BLaER1 treated with 17β-estradiol and CSF1 and Interleukin-3, amounts not matched to agents 10 nM and 100 nM (cell line): ENCODE results near the gene SUCLG2.

ENCODE experiments used
- H3K27ac ChIP-seq, 11 experiments: shearing (Covaris generic); formaldehyde crosslinking; 2 replicates each; pipeline ENCODE4 v1.8.1; 2022
- H3K27me3 ChIP-seq, 11 experiments: shearing (Covaris generic); formaldehyde crosslinking; 2 replicates each; pipeline ENCODE4 v1.8.1; 2022
- H3K36me3 ChIP-seq, 11 experiments: shearing (Covaris generic); formaldehyde crosslinking; 2 replicates each; pipeline ENCODE4 v1.8.1; 2022
- H3K4me1 ChIP-seq, 10 experiments: shearing (Covaris generic); formaldehyde crosslinking; 2 replicates each; pipeline ENCODE4 v1.8.1; 2022
- H3K4me2 ChIP-seq, 11 experiments: shearing (Covaris generic); formaldehyde crosslinking; 2 replicates each; pipeline ENCODE4 v1.8.1; 2022
- H3K4me3 ChIP-seq, 10 experiments: shearing (Covaris generic); formaldehyde crosslinking; 2 replicates each; pipeline ENCODE4 v1.8.1; 2022
- H3K9ac ChIP-seq, 11 experiments: shearing (Covaris generic); formaldehyde crosslinking; 2 replicates each; pipeline ENCODE4 v1.8.1; 2022
- H3K9me3 ChIP-seq, 11 experiments: shearing (Covaris generic); formaldehyde crosslinking; replicated peaks in 1 of 11; 2 replicates each; pipeline ENCODE4 v1.8.1; 2022
- H4K20me1 ChIP-seq, 11 experiments: shearing (Covaris generic); formaldehyde crosslinking; 2 replicates each; pipeline ENCODE4 v1.8.1; 2022
- Cebpa-rat ChIP-seq, 11 experiments: shearing (Covaris generic); IDR thresholded peaks; 2 replicates each; pipeline ENCODE4 v1.8.1; 2022

SUCLG2 gene

DNA sequence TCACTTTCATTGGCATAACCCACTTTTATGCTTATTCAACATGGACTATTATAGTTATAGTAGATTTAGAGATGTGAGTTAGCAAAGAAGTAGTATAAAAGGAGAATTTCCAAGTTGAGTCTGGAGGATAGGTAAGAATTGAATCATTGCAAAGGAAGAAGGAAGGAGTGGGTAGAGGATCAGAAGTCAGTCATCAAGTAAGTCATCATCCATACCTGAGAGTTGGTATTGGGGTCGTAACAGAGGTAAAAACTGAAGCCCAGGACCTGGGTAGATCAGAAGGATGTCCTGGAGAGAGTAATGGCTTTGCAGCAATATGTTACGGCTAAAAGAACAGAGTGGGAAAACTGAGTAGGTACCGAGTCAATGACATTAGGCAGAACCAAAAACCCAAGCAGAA, 265.7 kb downstream of the SUCLG2 start:
- peak overlapping the region in 8 of 11 experiments; percentile 40 to 67 (median 53); a peak in 13 of 22 replicates for H3K4me2 ChIP-seq
- H3K27ac ChIP-seq = no peak overlapping the region
- H3K9ac ChIP-seq = no peak overlapping the region
- peaks cover 0 to 32% (median 13%) of the 10 kb centered on the region in 11 experiments; a peak in 15 of 22 replicates for H3K9me3 ChIP-seq
- H3K4me3 ChIP-seq = no peak overlapping the region
- peaks cover 0 to 42% (median 4%) of the 10 kb centered on the region in 11 experiments; a peak in 12 of 22 replicates for H3K36me3 ChIP-seq
- H3K27me3 ChIP-seq = peaks cover 0 to 82% (median 0%) of the 10 kb centered on the region in 11 experiments; a peak in 7 of 22 replicates
- TF ChIP-seq Cebpa-rat (IDR thresholded peaks at IDR 0.05) = no peak
- H3K4me1 ChIP-seq = peaks cover 11 to 20% (median 17%) of the 10 kb centered on the region in 10 experiments
- H4K20me1 ChIP-seq = peaks cover 0 to 31% (median 0%) of the 10 kb centered on the region in 11 experiments; a peak in 7 of 22 replicates

DNA sequence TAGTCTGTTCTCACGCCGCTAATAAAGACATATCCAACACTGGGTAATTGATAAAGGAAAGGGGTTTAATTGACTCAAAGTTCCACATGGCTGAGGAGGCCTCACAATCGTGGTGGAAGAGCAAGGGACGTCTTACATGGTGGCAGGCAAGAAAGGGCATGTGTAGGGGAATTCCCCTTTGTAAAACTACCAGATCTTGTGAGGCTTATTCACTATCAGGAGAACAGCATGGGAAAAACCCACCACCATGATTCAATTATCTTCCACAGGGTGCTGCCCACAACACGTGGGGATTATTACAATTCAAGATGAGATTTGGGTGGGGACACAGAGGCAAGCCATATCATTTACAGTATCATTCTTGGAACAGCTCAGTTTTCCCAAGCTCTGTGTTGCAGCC, 268.0 kb downstream of the SUCLG2 start:
- peaks cover 0 to 50% (median 0%) of the 10 kb centered on the region in 11 experiments; a peak in 7 of 22 replicates for H4K20me1 ChIP-seq
- H3K9ac ChIP-seq = no peak overlapping the region
- no peak overlapping the region for H3K4me2 ChIP-seq
- H3K27me3 ChIP-seq = peaks cover 0 to 81% (median 0%) of the 10 kb centered on the region in 11 experiments; a peak in 7 of 22 replicates
- no peak overlapping the region for H3K4me3 ChIP-seq
- peaks cover 0 to 27% (median 0%) of the 10 kb centered on the region in 11 experiments; a peak in 11 of 22 replicates for H3K36me3 ChIP-seq
- peaks cover 0 to 17% (median 6%) of the 10 kb centered on the region in 11 experiments; a peak in 11 of 22 replicates for H3K9me3 ChIP-seq
- no peak for TF ChIP-seq Cebpa-rat (IDR thresholded peaks at IDR 0.05)
- H3K4me1 ChIP-seq = peaks cover 11 to 20% (median 17%) of the 10 kb centered on the region in 10 experiments
- no peak overlapping the region for H3K27ac ChIP-seq

DNA sequence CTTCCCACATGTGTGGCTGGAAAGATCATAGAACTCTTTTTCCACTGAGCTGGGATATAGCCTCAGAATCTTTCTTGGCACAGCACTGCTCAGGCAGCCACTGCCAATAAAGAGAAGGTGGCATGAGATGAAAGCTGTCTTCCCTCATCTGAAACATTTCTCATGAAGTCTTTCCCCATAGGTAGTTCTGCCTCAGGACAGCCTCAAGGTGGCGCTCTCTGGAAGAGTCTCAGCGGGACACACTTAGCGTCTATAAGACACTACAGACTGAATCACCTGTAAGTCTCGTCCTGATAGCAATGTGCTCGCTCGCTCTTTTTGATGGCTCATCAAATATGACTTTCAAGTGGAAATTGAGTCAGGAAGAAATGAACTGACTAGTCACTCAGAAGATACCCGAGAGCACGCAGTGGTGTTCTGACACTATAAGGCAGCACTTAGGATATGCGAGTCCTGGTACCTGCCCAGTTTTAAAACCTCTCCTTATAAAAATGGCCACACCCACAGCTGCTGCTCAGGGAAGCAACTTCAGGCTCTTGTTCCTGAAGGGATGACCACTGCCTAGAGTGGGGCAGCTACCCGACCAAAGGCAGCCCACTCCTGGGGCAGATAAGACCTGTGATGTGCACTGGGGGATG, 269.5 kb downstream of the SUCLG2 start:
- H3K9ac ChIP-seq = no peak overlapping the region
- no peak overlapping the region for H3K4me2 ChIP-seq

DNA sequence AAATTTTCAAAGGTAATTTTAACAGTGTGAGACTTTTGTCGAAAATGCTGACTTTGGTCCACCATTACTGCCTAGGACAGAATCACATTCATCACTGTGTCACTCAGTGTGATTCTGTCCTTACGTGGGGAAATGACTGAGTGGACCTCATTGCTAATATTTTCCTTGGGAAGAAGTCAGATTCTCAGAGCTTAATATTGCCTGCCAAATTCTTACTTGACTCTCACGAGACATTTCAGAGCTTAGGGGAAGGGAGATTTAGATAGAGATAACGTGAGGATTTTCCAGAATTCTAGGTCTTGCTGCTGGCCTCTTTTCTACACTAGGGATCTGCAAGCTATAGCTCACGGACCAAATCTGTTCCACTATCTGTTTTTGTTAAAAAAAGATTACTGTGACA, 270.4 kb downstream of the SUCLG2 start:
- Histone ChIP-seq H3K27me3 (peaks cover 0 to 62% (median 0%) of the 10 kb centered on the region in 11 experiments; a peak in 6 of 22 replicates), H3K27ac (no peak overlapping the region), H3K4me1 (peaks cover 0 to 6% (median 4%) of the 10 kb centered on the region in 10 experiments; a peak in 17 of 20 replicates), H3K36me3 (peaks cover 0 to 32% (median 0%) of the 10 kb centered on the region in 11 experiments; a peak in 6 of 22 replicates), H3K4me3 (no peak overlapping the region), H3K9me3 (peaks cover 0 to 13% (median 6%) of the 10 kb centered on the region in 11 experiments; a peak in 11 of 22 replicates), H3K4me2 (no peak overlapping the region), H3K9ac (no peak overlapping the region), H4K20me1 (peaks cover 0 to 38% (median 0%) of the 10 kb centered on the region in 11 experiments; a peak in 6 of 22 replicates)
- TF ChIP-seq Cebpa-rat (IDR thresholded peaks at IDR 0.05) = no peak

More for the DNA sequence above, 269.5 kb downstream of the SUCLG2 start:
- peaks cover 0 to 46% (median 0%) of the 10 kb centered on the region in 11 experiments; a peak in 7 of 22 replicates for H4K20me1 ChIP-seq
- no peak overlapping the region for H3K4me3 ChIP-seq
- TF ChIP-seq Cebpa-rat (IDR thresholded peaks at IDR 0.05) = no peak
- peaks cover 0 to 13% (median 6%) of the 10 kb centered on the region in 11 experiments; a peak in 11 of 22 replicates for H3K9me3 ChIP-seq
- H3K27me3 ChIP-seq = peaks cover 0 to 65% (median 0%) of the 10 kb centered on the region in 11 experiments; a peak in 6 of 22 replicates
- no peak overlapping the region for H3K27ac ChIP-seq
- peaks cover 7 to 15% (median 12%) of the 10 kb centered on the region in 10 experiments for H3K4me1 ChIP-seq
- H3K36me3 ChIP-seq = peaks cover 0 to 24% (median 0%) of the 10 kb centered on the region in 11 experiments; a peak in 5 of 22 replicates

DNA sequence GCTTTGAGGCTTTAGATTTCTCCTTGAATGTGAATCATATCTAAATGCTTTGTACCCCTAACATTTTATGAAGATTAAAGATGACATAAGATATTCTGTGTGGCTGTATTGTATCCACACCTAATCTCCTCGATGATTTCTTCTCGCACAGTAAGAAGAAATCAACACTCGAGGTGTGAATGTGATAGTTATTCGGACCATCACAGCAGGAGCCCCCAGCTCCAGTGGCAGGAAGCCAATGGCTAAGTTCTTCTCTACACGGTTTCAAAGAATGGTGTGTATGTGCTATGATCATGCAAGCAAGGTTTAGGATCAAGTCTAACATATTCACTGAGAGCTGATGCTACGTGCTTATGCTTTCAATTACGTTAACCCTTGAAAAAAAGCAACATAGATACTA, 271.0 kb downstream of the SUCLG2 start:
- Histone ChIP-seq H3K27me3 (peaks cover 0 to 56% (median 0%) of the 10 kb centered on the region in 11 experiments; a peak in 6 of 22 replicates), H3K36me3 (peaks cover 0 to 35% (median 0%) of the 10 kb centered on the region in 11 experiments; a peak in 6 of 22 replicates), H3K4me1 (no peaks in the 10 kb centered on the region), H3K4me3 (no peak overlapping the region), H3K9ac (no peak overlapping the region), H3K4me2 (no peak overlapping the region), H3K9me3 (peaks cover 0 to 13% (median 6%) of the 10 kb centered on the region in 11 experiments; a peak in 11 of 22 replicates), H4K20me1 (peaks cover 0 to 32% (median 0%) of the 10 kb centered on the region in 11 experiments; a peak in 6 of 22 replicates), H3K27ac (no peak overlapping the region)
- TF ChIP-seq Cebpa-rat (IDR thresholded peaks at IDR 0.05) = no peak

DNA sequence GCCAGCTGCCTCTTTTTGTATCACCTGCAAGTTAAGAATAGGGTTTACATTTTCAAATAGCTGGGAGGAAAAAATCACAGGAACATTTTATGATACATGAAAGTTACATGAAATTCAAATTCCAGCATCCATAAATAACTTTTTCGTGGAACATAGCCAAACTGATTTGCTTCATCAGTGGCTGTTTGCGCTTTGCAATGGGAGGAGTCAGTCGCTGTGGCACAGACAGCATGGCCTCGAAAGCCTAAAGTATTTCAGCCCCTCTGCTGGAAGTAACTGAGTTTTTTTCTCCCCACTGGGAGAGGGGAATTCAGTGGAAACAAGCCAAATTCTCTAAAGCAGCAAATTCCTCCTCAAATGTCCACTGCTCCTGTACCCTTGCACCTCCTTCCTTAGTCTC, 271.9 kb downstream of the SUCLG2 start:
- Histone ChIP-seq H3K4me3 (no peak overlapping the region), H3K36me3 (peaks cover 0 to 31% (median 0%) of the 10 kb centered on the region in 11 experiments; a peak in 6 of 22 replicates), H3K9ac (no peak overlapping the region), H3K9me3 (peaks cover 0 to 13% (median 6%) of the 10 kb centered on the region in 11 experiments; a peak in 11 of 22 replicates), H3K4me2 (no peak overlapping the region), H3K27me3 (peaks cover 0 to 49% (median 0%) of the 10 kb centered on the region in 11 experiments; a peak in 5 of 22 replicates), H3K4me1 (no peaks in the 10 kb centered on the region), H3K27ac (no peak overlapping the region), H4K20me1 (peaks cover 0 to 32% (median 0%) of the 10 kb centered on the region in 11 experiments; a peak in 6 of 22 replicates)
- no peak for TF ChIP-seq Cebpa-rat (IDR thresholded peaks at IDR 0.05)

DNA sequence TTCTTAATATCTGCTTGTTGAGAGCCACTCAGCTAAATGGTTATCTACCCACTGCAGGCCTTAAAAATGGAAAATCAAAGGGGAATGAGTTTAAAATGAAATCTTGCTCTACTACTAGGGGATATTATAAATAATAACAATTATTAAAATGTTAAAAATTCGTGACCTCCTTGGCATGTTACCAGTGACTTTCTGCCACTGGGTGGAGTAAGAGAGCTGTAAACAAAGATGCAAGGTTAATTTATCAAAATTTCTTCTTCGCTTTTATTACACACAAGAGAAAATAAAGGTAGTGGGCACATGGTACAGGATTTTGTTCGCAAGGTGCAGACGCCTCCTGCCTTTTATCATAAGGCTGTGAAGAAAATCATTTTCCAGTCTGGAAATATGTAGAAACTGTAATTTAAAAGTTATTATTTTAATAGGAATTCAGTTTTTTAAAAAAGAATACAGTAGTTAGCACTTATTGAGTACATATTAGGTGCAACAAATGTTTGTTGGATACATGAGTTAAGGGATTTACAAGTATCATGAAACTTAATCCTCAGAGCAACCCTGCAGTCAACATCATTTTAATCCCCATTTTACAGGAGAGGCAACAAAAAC, 272.6 kb downstream of the SUCLG2 start:
- H3K9me3 ChIP-seq = peaks cover 0 to 6% (median 5%) of the 10 kb centered on the region in 11 experiments; a peak in 11 of 22 replicates
- peaks cover 0 to 29% (median 0%) of the 10 kb centered on the region in 11 experiments; a peak in 6 of 22 replicates for H3K36me3 ChIP-seq
- no peak overlapping the region for H3K27ac ChIP-seq
- H3K9ac ChIP-seq = no peak overlapping the region
- no peak overlapping the region for H3K4me3 ChIP-seq
- H3K4me1 ChIP-seq = peaks cover 0 to 2% (median under 1%) of the 10 kb centered on the region in 10 experiments; a peak in 7 of 20 replicates
- peaks cover 0 to 41% (median 0%) of the 10 kb centered on the region in 11 experiments; a peak in 5 of 22 replicates for H3K27me3 ChIP-seq
- peaks cover 0 to 32% (median 0%) of the 10 kb centered on the region in 11 experiments; a peak in 6 of 22 replicates for H4K20me1 ChIP-seq
- TF ChIP-seq Cebpa-rat (IDR thresholded peaks at IDR 0.05) = no peak
- no peak overlapping the region for H3K4me2 ChIP-seq

DNA sequence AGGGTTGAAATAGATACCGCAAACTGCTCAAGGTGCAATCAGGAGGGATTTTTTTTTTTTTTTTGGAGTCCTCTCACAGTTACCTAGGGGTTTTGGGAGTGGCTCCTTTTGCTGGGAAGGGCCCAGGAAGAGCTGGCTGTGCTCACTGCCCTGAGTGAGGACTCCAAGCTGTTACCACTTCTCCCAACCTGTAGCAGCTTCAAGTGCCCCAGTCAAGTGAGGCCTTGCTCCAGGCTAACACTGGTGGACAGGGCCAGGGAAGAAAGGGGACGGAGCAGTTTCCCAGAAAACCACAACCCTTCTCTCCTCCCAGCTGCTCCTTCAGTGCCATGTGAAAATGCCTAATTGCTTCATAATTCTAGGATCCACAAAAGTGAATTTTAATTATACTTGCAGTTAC, 274.3 kb downstream of the SUCLG2 start:
- no peak overlapping the region for H3K9ac ChIP-seq
- peaks cover 0 to 32% (median 0%) of the 10 kb centered on the region in 11 experiments; a peak in 6 of 22 replicates for H4K20me1 ChIP-seq
- H3K36me3 ChIP-seq = peaks cover 0 to 35% (median 0%) of the 10 kb centered on the region in 11 experiments; a peak in 4 of 22 replicates
- H3K4me2 ChIP-seq = no peak overlapping the region
- peaks cover 0 to 7% (median 5%) of the 10 kb centered on the region in 10 experiments; a peak in 10 of 20 replicates for H3K4me1 ChIP-seq
- no peak overlapping the region for H3K27ac ChIP-seq
- no peak for TF ChIP-seq Cebpa-rat (IDR thresholded peaks at IDR 0.05)
- H3K9me3 ChIP-seq = no peaks in the 10 kb centered on the region
- H3K4me3 ChIP-seq = no peak overlapping the region
- peaks cover 0 to 26% (median 0%) of the 10 kb centered on the region in 11 experiments; a peak in 5 of 22 replicates for H3K27me3 ChIP-seq
